MCF 10A (cell line): ENCODE results near the gene DNAJC18. TPM values are rescaled to one million over a fixed set of nuclear protein-coding genes. Genes with fewer than 3 reads are reported as not detected.

Experiments used
- BruUV-seq: library from RNA; stranded (reverse); fragments of 400-500 nt; replicated peaks from 2 replicates; lab custom pipeline; 2021; lab: Mats Ljungman, UMichigan
- CTCF ChIA-PET: fragments of 300-600 bp; sonication (Branson Sonifier 250); formaldehyde crosslinking; extraction: SDS; loops from one replicate; lab custom pipeline; 2021; ENCODE audit warnings: antibody characterized with exemption, inconsistent platforms; lab: Yijun Ruan, JAX
- POLR2A ChIA-PET: fragments of 300-600, 350-650 bp; sonication (Branson Sonifier 250); formaldehyde crosslinking; extraction: SDS; loops from one replicate; lab custom pipeline; 2020; ENCODE audit warnings: antibody characterized with exemption, inconsistent platforms; lab: Yijun Ruan, JAX
- DNase-seq: peaks from one replicate; pipeline ENCODE4 v3.0.0-alpha.2; 2018; ENCODE audit not compliant: unreplicated experiment
- H3K27ac Mint-ChIP-seq: one replicate; pipeline ENCODE4 v1.8.0; 2022; ENCODE audit warnings: mild to moderate bottlenecking, low read depth, mixed read lengths; ENCODE audit not compliant: unreplicated experiment
- H3K27me3 Mint-ChIP-seq: one replicate; pipeline ENCODE4 v1.8.0; 2022; ENCODE audit warnings: mixed read lengths; ENCODE audit not compliant: insufficient read depth, unreplicated experiment
- H3K36me3 Mint-ChIP-seq: one replicate; pipeline ENCODE4 v1.8.0; 2022; ENCODE audit warnings: mild to moderate bottlenecking, moderate library complexity, mixed read lengths; ENCODE audit not compliant: insufficient read depth, unreplicated experiment
- H3K4me1 Mint-ChIP-seq: one replicate; pipeline ENCODE4 v1.8.0; 2022; ENCODE audit warnings: mixed read lengths; ENCODE audit not compliant: insufficient read depth, unreplicated experiment
- H3K4me3 Mint-ChIP-seq: one replicate; pipeline ENCODE4 v1.8.0; 2022; ENCODE audit warnings: mild to moderate bottlenecking, moderate library complexity, mixed read lengths; ENCODE audit not compliant: unreplicated experiment
- H3K9me3 Mint-ChIP-seq: one replicate; pipeline ENCODE4 v1.8.0; 2022; ENCODE audit warnings: mixed read lengths; ENCODE audit not compliant: unreplicated experiment
- CTCF ChIP-seq: fragments of 200-600 bp; IDR thresholded peaks from one replicate; pipeline ENCODE4 v1.8.0; 2022; ENCODE audit warnings: antibody characterized with exemption, mild to moderate bottlenecking; ENCODE audit not compliant: unreplicated experiment
- intact Hi-C: fragments of 100-400 bp; cut with micrococcal nuclease; formaldehyde crosslinking; loops from 2 replicates; pipeline ENCODE4 v1.14.1; 2022
- total RNA-seq: library from RNA; stranded (reverse); gene quantifications from 2 replicates; pipeline ENCODE4 v1.2.3, GENCODE V29; 2022

The DNAJC18 gene
- total RNA-seq, 1 experiment from 2014 or later = 15.1 TPM

- intact Hi-C loops = no loop called here
- CTCF ChIA-PET = interaction anchor here (0.5 to 11.6 kb wide), 3 partner anchors 36 to 326 kb away, joined by 3 to 434 read pairs (median 4); no protein-coding TSS in a partner anchor
- Mint-ChIP-seq H3K9me3 (no peaks in the 10 kb centered on the region), H3K4me3 (no peak overlapping the region), H3K4me1 (no peaks in the 10 kb centered on the region), H3K27me3 (no peaks in the 10 kb centered on the region), H3K27ac (no peak overlapping the region), H3K36me3 (peaks cover 19% of the 10 kb centered on the region)
- DNase-seq = no peak
- POLR2A ChIA-PET = no interaction called here
- TF ChIP-seq CTCF = no peak
- BruUV-seq = no TSS peak
Observed at GRCh38 chr5:139417214-139417613, 22.1 kb downstream of the DNAJC18 start.

DNA sequence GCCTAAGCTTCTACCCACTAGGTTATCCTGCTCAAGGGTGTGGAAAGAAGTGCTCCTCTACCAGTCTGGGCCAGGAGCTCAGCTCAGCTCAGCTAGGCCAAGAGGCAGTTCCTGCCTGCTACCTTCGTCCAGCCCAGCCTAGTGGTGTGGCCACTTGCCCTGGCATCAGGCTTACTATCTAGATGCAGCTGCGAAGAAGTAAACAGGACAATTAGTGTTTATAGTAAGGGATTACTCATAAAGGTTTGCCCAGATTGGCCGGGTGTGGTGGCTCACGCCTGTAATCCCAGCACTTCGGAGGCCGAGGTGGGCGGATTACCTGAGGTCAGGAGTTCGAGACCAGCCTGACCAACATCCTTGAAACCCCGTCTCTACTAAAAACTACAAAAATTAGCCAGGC, 22.7 kb downstream of the DNAJC18 start:
- Mint-ChIP-seq H3K4me1 (no peaks in the 10 kb centered on the region), H3K27ac (no peak overlapping the region), H3K27me3 (no peaks in the 10 kb centered on the region), H3K36me3 (peaks cover 16% of the 10 kb centered on the region), H3K9me3 (no peaks in the 10 kb centered on the region), H3K4me3 (no peak overlapping the region)
- BruUV-seq = no TSS peak
- ChIA-PET POLR2A (interaction anchor here (1.4 kb wide), 1 partner anchor 10 kb away, joined by 4 read pairs; no protein-coding TSS in a partner anchor), CTCF (interaction anchor here (0.5 to 11.6 kb wide), 2 partner anchors 97 to 327 kb away, joined by 3 to 434 read pairs; no protein-coding TSS in a partner anchor)
- TF ChIP-seq CTCF = no peak
- no peak for DNase-seq
- intact Hi-C loops = no loop called here

GRCh38 chr5:139415869-139416268, 23.5 kb downstream of the DNAJC18 start:
- BruUV-seq = no TSS peak
- CTCF ChIA-PET = interaction anchor here (1.0 to 11.6 kb wide), 2 partner anchors 12 to 98 kb away, joined by 4 to 434 read pairs; partner anchors contain the start of gene SPATA24
- H3K4me3 Mint-ChIP-seq = no peak overlapping the region
- POLR2A ChIA-PET = interaction anchor here (0.7 to 3.4 kb wide), 6 partner anchors 9 to 446 kb away, joined by 3 to 16 read pairs (median 4); partner anchors contain the start of genes SPATA24 and UBE2D2
- no peaks in the 10 kb centered on the region for H3K9me3 Mint-ChIP-seq
- intact Hi-C loops = no loop called here
- H3K4me1 Mint-ChIP-seq = no peaks in the 10 kb centered on the region
- TF ChIP-seq CTCF = no peak
- no peak for DNase-seq
- no peak overlapping the region for H3K27ac Mint-ChIP-seq
- H3K27me3 Mint-ChIP-seq = no peaks in the 10 kb centered on the region
- peaks cover 12% of the 10 kb centered on the region for H3K36me3 Mint-ChIP-seq

DNA sequence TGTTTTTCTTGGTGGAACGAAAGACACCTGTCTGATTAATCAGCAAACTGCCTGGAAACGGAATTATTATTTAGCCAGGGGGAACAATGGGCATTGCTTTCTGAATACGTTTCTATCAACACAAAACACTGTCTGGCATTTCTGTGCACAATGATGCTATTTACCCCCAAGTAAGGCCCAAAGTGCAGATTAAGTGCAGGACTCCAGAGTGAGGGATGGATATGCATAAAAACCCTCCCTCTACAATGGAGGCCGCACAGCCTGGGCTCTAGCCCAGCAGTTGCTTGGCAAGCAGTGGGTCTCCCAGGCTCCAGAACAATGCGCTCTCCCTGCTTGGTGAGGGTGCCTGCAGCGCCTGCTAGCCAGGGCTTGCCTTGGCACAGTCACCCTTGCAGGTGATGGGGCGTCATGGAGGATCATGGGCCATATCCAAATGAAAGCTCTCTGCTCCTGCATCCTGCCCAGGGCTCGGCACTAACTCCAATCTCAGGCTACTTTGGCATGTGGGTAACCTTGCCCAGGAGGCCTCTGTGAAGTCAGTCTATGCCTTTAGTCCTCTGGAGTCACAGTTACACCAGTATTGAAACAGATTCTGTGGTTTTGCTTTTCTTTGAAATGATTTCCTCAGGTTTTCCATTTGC, 24.0 kb downstream of the DNAJC18 start:
- Mint-ChIP-seq H3K4me1 (no peaks in the 10 kb centered on the region), H3K27me3 (no peaks in the 10 kb centered on the region), H3K9me3 (no peaks in the 10 kb centered on the region), H3K36me3 (peaks cover 12% of the 10 kb centered on the region), H3K27ac (no peak overlapping the region), H3K4me3 (no peak overlapping the region)
- intact Hi-C loops = no loop called here
- ChIA-PET CTCF (interaction anchor here (0.7 to 11.6 kb wide), 3 partner anchors 12 to 256 kb away, joined by 4 to 434 read pairs (median 4); partner anchors contain the start of gene SPATA24), POLR2A (interaction anchor here (0.7 to 3.4 kb wide), 5 partner anchors 9 to 445 kb away, joined by 3 to 16 read pairs (median 4); partner anchors contain the start of genes SPATA24 and UBE2D2)
- TF ChIP-seq CTCF = no peak
- peak; percentile 26 for DNase-seq
- no TSS peak for BruUV-seq
